Lung microvascular endothelial cell (primary cell): ENCODE measurements around the gene COX7A2. TPM values are rescaled to one million over a fixed set of nuclear protein-coding genes. Genes with fewer than 3 reads are reported as not detected.

Experiments
- DNase-seq, 2 donors: peaks; one replicate each; pipeline versions ENCODE4 v3.0.0 to v3.0.0-alpha.2; 2010; ENCODE audit warnings: low read depth in 2 of 2
- total RNA-seq: library from RNA; depleted of rRNA; stranded (reverse); fragments of >200 nt; gene quantifications from 2 replicates; pipeline ENCODE4 v1.2.1, GENCODE V29; 2014

COX7A2 gene
- total RNA-seq, 1 donor from 2014 or later = 194 TPM

DNA sequence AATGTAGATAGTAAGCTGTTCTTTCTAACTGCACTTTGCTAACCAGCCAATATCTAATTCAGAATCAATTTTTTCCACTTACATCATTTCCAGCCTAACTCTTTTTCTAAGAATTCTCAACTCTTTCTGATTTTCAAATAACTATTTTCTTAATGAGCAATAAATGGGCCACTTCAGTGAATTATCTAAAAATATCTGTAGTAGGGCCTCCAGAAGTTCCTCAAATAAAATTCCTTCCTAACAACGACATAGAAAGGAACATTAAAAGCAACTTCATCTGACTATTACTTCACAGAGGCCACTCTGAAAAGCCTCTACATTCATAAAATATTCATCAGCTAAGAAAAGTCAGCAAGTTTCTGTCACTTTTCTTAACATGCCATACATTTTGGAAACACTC is 42.6 kb downstream of the COX7A2 start:
- DNase-seq = no peak

DNA sequence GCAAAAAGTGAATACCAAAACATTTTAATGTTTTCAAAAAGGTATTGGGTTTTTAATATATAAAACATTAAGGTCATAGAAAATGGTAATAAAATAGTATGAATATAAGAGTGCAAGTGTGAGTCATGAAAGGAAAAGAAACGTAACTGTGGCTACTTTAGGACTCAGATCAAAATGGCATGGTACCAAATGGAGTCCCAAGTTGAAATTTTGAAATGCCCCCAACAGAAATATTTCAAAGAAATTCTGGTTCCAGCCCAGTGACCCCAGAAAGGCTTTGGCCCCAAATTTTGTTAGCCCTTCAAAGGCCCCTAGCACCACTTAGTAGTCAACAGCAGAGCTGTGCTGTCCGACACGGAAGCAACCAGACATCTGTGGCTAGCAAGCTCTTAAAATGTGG is 43.7 kb downstream of the COX7A2 start:
- no peak for DNase-seq

DNA sequence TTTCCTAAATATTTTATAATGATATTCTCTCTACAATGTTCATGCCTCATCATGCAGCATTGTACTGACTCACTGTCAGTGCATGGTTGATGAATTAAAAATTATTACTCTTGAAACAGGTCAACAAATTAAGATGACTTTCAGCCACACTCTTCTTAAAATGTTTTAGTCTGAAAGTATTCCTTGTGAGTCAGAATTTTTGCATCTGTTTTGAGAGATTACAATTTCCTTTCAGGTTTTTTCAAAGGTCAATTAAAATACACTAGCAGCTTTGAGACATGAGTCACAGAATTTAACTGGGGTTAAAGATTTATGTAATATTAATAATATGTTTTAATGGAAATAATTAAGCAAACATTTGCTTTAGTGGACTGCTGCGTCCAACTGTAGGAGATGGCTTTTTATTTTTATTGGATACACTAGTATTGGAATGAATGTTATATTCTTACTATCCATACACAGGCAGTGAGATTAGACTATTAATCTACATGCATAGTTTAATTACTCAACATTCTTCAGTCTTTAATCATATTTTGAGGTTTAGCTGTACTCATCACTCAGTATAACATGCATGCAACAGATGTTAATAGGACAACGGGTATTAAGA is 47.4 kb downstream of the COX7A2 start:
- DNase-seq = peak in 1 of 2 donors; percentile 4

DNA sequence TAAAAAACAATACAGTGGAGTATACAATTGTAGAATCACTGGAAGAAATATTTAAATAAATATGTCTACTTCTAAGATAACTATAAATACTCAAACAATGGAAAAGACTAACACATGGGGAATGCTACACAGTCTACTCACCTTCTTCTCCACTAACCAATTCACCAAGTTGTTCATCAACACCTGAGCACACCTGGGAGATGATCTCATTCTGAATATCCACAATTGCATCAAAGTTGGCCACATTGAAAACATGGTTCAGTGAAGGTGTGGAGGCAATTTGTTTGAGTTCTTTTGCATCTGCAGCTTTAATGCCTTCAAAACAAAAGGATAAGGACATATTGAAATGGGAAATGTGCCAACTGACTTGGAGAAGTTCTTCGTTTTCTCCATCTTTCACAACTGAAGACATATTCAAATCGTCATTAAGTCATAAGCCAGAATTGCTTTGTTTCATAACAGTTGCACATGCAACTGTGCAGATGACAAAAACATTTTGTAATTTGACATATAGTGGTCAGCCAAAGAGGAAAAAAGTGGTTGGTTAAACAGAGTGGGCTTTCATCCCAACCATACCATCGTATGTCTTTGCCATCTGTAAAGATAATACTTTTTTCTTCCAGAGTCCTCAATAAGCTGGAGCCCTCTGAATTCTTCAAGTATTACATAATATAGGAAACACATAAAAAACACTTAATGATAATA is 55.2 kb downstream of the COX7A2 start:
- DNase-seq = no peak

Other genes with a start within 250 kb of the COX7A2 start
- gene COL12A1, start 37.7 kb downstream of the COX7A2 start, total RNA-seq = 0.60 and 1.1 TPM in 2 replicates
- gene TMEM30A, start 41.0 kb upstream of the COX7A2 start, total RNA-seq = 121 and 126 TPM in 2 replicates
- gene FILIP1, start 250.0 kb upstream of the COX7A2 start, total RNA-seq = 3.7 and 13.3 TPM in 2 replicates